Keratinocyte (primary cell): ENCODE results near the gene ZP1.

Experiments
- EZH2 ChIP-seq: IDR thresholded peaks from one replicate; pipeline ENCODE4 v1.6.1; 2012; ENCODE audit warnings: inconsistent platforms, mild to moderate bottlenecking, low read length, moderate library complexity
- TF ChIP-seq, protein P1 (sequence below), 3 experiments: IDR thresholded peaks in 1 of 3; conservative IDR thresholded peaks in 1 of 3; optimal IDR thresholded peaks in 1 of 3; 2 replicates in 2 of 3; 3 replicates in 1 of 3; pipeline versions ENCODE3 to v1.5.1; 2011; ENCODE audit warnings: low read length in 3 of 3, mild to moderate bottlenecking in 3 of 3, moderate library complexity in 2 of 3, control low read depth in 1 of 3, inconsistent platforms in 1 of 3; ENCODE audit not compliant: insufficient read depth in 2 of 3; ENCODE audit errors: extremely low read depth in 1 of 3

DNA sequence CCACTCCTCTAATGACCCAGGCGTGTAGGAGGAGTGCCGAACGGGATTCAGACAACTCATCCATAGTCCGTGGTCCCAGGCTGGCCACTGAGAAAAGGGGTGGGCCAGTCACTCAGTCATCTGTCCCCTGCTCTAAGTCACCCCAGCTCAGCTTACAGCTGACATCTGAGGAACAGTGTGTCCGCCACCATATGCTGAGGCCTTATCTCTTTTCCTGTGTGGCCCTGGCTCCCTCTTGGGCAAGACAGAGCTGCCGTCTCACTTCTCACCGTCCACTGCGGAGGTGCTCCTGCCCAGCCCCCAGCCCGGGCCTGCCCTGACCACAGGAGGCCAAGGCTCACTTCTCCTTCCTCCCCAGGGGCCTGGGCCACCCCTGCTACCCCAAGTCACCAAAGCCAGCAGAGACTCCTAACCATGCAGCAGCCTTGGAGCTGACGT is 18.6 kb upstream of the ZP1 start:
- TF ChIP-seq, protein P1, sequence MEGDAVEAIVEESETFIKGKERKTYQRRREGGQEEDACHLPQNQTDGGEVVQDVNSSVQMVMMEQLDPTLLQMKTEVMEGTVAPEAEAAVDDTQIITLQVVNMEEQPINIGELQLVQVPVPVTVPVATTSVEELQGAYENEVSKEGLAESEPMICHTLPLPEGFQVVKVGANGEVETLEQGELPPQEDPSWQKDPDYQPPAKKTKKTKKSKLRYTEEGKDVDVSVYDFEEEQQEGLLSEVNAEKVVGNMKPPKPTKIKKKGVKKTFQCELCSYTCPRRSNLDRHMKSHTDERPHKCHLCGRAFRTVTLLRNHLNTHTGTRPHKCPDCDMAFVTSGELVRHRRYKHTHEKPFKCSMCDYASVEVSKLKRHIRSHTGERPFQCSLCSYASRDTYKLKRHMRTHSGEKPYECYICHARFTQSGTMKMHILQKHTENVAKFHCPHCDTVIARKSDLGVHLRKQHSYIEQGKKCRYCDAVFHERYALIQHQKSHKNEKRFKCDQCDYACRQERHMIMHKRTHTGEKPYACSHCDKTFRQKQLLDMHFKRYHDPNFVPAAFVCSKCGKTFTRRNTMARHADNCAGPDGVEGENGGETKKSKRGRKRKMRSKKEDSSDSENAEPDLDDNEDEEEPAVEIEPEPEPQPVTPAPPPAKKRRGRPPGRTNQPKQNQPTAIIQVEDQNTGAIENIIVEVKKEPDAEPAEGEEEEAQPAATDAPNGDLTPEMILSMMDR (optimal IDR thresholded peaks at IDR 0.05 in 1 of 3, IDR thresholded peaks at IDR 0.05 in 1 of 3, conservative IDR thresholded peaks at IDR 0.05 in 1 of 3; ENCODE audit: extremely low read depth in 1 of 3, insufficient read depth in 2 of 3, low read length in 3 of 3): no peak
- no peak for TF ChIP-seq EZH2
